BJ (cell line): ENCODE results near the gene GREM2. TPM values are rescaled to one million over a fixed set of nuclear protein-coding genes. Genes with fewer than 3 reads are reported as not detected.

Experiments used
- CTCF ChIA-PET: fragments of 350-600 bp; formaldehyde crosslinking; extraction: SDS; loops from one replicate; lab custom pipeline; 2021; ENCODE audit warnings: antibody characterized with exemption, inconsistent platforms; lab: Yijun Ruan, JAX
- POLR2A ChIA-PET: fragments of 300-600 bp; sonication (Branson Sonifier 250); formaldehyde crosslinking; extraction: SDS; loops from one replicate; lab custom pipeline; 2021; ENCODE audit warnings: antibody characterized with exemption; lab: Charles Lee
- DNase-seq: peaks from one replicate; pipeline ENCODE4 v3.0.0-alpha.2; 2011; ENCODE audit warnings: low read depth
- H3K27me3 ChIP-seq: 2 replicates; pipeline ENCODE4 v1.6.0; 2011; ENCODE audit warnings: low read length; ENCODE audit not compliant: control insufficient read depth, insufficient read depth
- H3K36me3 ChIP-seq: 2 replicates; pipeline ENCODE4 v1.5.1; 2011; ENCODE audit warnings: low read length; ENCODE audit not compliant: control insufficient read depth, insufficient read depth
- H3K4me3 ChIP-seq: 2 replicates; pipeline ENCODE4 v1.5.1; 2011; ENCODE audit warnings: low read depth, mild to moderate bottlenecking, control low read depth, low read length
- CTCF ChIP-seq: IDR thresholded peaks from 2 replicates; pipeline ENCODE4 v1.5.1; 2011; ENCODE audit warnings: low read depth, mild to moderate bottlenecking, control low read depth, inconsistent platforms, low read length, moderate library complexity; ENCODE audit not compliant: insufficient read depth
- polyA plus RNA-seq: library from polyadenylated mRNA; depleted of rRNA; stranded (reverse); fragments of >200 nt; gene quantifications from 2 replicates; pipeline ENCODE4 v1.2.3, GENCODE V29; 2011

Gene GREM2
- polyA plus RNA-seq, 1 experiment, result 5.6 TPM

GRCh38 chr1:240652549-240652948, 40.6 kb upstream of the GREM2 start:
- H3K4me3 ChIP-seq, result no peak overlapping the region
- H3K27me3 ChIP-seq, result no peaks in the 10 kb centered on the region; the same call in 1 of the 2 replicates
- DNase-seq, result no peak
- TF ChIP-seq CTCF, result no peak
- H3K36me3 ChIP-seq, result no peaks in the 10 kb centered on the region
- ChIA-PET CTCF (interaction anchor here (0.8 kb wide), 1 partner anchor 20 kb away, joined by 5 read pairs; no protein-coding TSS in a partner anchor), POLR2A (interaction anchor here (0.5 kb wide), 1 partner anchor 49 kb away, joined by 21 read pairs; no protein-coding TSS in a partner anchor)

GRCh38 chr1:240650877-240651276, 38.9 kb upstream of the GREM2 start:
- no peak for DNase-seq
- CTCF ChIA-PET, result no interaction called here
- POLR2A ChIA-PET, result no interaction called here
- H3K4me3 ChIP-seq, result no peak overlapping the region
- H3K27me3 ChIP-seq, result no peaks in the 10 kb centered on the region; the same call in 1 of the 2 replicates
- no peak for TF ChIP-seq CTCF
- no peaks in the 10 kb centered on the region for H3K36me3 ChIP-seq

GRCh38 chr1:240649733-240650721, 38.1 kb upstream of the GREM2 start:
- no peak for DNase-seq
- ChIA-PET CTCF (no interaction called here), POLR2A (no interaction called here)
- Histone ChIP-seq H3K36me3 (no peaks in the 10 kb centered on the region), H3K27me3 (no peaks in the 10 kb centered on the region; the same call in 1 of the 2 replicates), H3K4me3 (no peak overlapping the region)
- TF ChIP-seq CTCF, result no peak

- H3K36me3 ChIP-seq, result no peaks in the 10 kb centered on the region
- CTCF ChIA-PET, result interaction anchor here (0.6 kb wide), 1 partner anchor 155 kb away, joined by 3 read pairs; no protein-coding TSS in a partner anchor
- TF ChIP-seq CTCF, result no peak
- POLR2A ChIA-PET, result no interaction called here
- DNase-seq, result no peak
- no peak overlapping the region for H3K4me3 ChIP-seq
- peaks cover 1% of the 10 kb centered on the region; the same call in 1 of the 2 replicates for H3K27me3 ChIP-seq
These were observed 34.8 kb upstream of the GREM2 start for GRCh38 chr1:240646571-240647240.

GRCh38 chr1:240644732-240645131, 32.8 kb upstream of the GREM2 start:
- no peak for TF ChIP-seq CTCF
- H3K27me3 ChIP-seq, result peaks cover 1% of the 10 kb centered on the region; the same call in 1 of the 2 replicates
- ChIA-PET CTCF (no interaction called here), POLR2A (no interaction called here)
- no peak for DNase-seq
- no peak overlapping the region for H3K4me3 ChIP-seq
- no peaks in the 10 kb centered on the region for H3K36me3 ChIP-seq
